AG04450 (cell line): Measurements from ENCODE around the gene DRC7. TPM values are rescaled to one million over a fixed set of nuclear protein-coding genes. Genes with fewer than 3 reads are reported as not detected.

Experiments
- CTCF ChIA-PET: fragments of 300-600, 350-600 bp; formaldehyde crosslinking; extraction: SDS; loops from one replicate; lab custom pipeline; 2022; ENCODE audit warnings: antibody characterized with exemption, inconsistent platforms; lab: Charles Lee
- POLR2A ChIA-PET: fragments of 350-600 bp; formaldehyde crosslinking; extraction: SDS; loops from one replicate; lab custom pipeline; 2021; ENCODE audit warnings: antibody characterized with exemption, inconsistent platforms; lab: Yijun Ruan, JAX
- DNase-seq: peaks from one replicate; pipeline ENCODE4 v3.0.0-alpha.2; 2011; ENCODE audit warnings: low read depth, low spot score
- H3K27ac ChIP-seq: one replicate; pipeline ENCODE4 v1.5.1; 2012; ENCODE audit warnings: low read depth, low read length, control low read depth
- H3K27me3 ChIP-seq: one replicate; pipeline ENCODE4 v1.6.0; 2012; ENCODE audit warnings: low read length; ENCODE audit not compliant: control insufficient read depth, insufficient read depth
- H3K4me3 ChIP-seq: 2 replicates; pipeline ENCODE4 v1.5.1; 2011; ENCODE audit warnings: mild to moderate bottlenecking, low read depth, low read length, control low read depth
- H3K9me3 ChIP-seq: 2 replicates; pipeline ENCODE4 v1.5.1; 2012; ENCODE audit warnings: low read length; ENCODE audit not compliant: control insufficient read depth, insufficient read depth
- polyA plus RNA-seq: library from polyadenylated mRNA; depleted of rRNA; stranded (reverse); fragments of >200 nt; gene quantifications from 2 replicates; pipeline ENCODE4 v1.2.3, GENCODE V29; 2011
- TF ChIP-seq, protein P1 (sequence below): IDR thresholded peaks from 2 replicates; pipeline ENCODE4 v1.5.1; 2011; ENCODE audit warnings: low read depth, low read length, control low read depth, inconsistent platforms

DRC7 gene
- polyA plus RNA-seq, 1 experiment, result not detected

DNA sequence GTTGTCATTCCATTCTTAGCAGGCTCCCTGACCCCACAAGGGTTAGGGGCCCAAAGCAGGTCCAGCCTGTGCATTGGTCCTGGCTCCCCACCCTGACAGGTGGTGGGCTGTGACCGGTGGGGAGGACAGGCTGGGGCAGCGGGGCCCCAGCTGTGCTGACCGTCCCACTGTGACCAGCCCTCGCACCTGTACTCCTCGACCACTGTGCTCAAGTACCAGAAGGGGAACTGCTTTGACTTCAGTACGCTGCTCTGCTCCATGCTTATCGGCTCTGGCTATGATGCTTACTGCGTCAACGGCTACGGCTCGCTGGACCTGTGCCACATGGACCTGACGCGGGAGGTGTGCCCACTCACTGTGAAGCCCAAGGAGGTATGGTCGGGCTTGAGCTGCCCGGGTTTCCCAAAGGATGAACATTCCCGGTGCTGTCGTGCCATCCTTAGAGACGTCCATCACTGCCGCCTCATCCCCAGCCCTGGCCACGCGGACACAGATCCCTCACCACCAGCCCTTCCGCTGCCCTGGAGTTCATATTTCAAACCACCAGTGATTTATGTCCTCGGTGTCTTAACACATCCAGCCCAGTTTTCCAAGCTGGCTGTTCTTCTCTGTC is 7.3 kb downstream of the DRC7 start:
- ChIA-PET CTCF (no interaction called here), POLR2A (no interaction called here)
- Histone ChIP-seq H3K9me3 (no peaks in the 10 kb centered on the region; the same call in 1 of the 2 replicates), H3K4me3 (no peak overlapping the region), H3K27ac (no peak overlapping the region), H3K27me3 (peaks cover 27% of the 10 kb centered on the region)
- no peak for DNase-seq
- TF ChIP-seq, protein P1, sequence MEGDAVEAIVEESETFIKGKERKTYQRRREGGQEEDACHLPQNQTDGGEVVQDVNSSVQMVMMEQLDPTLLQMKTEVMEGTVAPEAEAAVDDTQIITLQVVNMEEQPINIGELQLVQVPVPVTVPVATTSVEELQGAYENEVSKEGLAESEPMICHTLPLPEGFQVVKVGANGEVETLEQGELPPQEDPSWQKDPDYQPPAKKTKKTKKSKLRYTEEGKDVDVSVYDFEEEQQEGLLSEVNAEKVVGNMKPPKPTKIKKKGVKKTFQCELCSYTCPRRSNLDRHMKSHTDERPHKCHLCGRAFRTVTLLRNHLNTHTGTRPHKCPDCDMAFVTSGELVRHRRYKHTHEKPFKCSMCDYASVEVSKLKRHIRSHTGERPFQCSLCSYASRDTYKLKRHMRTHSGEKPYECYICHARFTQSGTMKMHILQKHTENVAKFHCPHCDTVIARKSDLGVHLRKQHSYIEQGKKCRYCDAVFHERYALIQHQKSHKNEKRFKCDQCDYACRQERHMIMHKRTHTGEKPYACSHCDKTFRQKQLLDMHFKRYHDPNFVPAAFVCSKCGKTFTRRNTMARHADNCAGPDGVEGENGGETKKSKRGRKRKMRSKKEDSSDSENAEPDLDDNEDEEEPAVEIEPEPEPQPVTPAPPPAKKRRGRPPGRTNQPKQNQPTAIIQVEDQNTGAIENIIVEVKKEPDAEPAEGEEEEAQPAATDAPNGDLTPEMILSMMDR, result no peak

DNA sequence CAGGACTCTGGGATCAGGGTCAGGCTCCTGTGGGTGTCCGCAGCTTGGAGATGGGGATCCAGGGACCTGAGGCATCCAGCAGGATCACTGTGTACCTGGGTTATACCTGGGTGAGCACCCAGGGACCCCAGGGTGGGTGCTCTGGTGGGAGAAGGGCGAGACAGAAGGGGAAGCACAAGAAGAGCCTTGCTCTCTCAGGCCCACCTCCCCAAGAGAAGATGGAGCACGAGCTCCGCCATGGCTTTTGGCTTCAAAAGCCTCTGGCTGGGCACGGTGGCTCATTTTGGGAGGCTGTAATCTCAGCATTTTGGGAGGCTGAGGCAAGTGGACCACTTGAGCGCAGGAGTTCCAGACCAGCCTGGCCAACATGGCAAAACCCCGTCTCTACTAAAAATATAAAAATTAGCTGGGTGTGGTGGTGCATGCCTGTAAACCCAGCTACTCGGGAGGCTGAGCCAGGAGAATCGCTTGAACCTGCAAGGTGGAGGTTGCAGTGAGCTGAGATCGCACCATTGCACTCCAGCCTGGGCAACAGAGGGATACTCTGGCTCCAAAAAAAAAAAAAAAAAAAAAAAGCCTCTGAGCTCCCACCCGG is 8.9 kb downstream of the DRC7 start:
- no peak overlapping the region for H3K27ac ChIP-seq
- peaks cover 31% of the 10 kb centered on the region for H3K27me3 ChIP-seq
- ChIA-PET POLR2A (interaction anchor here (0.6 kb wide), 1 partner anchor 32 kb away, joined by 3 read pairs; the partner anchor contains the start of gene KATNB1), CTCF (no interaction called here)
- H3K9me3 ChIP-seq, result no peaks in the 10 kb centered on the region
- TF ChIP-seq, protein P1, result no peak
- no peak overlapping the region for H3K4me3 ChIP-seq
- no peak for DNase-seq

DNA sequence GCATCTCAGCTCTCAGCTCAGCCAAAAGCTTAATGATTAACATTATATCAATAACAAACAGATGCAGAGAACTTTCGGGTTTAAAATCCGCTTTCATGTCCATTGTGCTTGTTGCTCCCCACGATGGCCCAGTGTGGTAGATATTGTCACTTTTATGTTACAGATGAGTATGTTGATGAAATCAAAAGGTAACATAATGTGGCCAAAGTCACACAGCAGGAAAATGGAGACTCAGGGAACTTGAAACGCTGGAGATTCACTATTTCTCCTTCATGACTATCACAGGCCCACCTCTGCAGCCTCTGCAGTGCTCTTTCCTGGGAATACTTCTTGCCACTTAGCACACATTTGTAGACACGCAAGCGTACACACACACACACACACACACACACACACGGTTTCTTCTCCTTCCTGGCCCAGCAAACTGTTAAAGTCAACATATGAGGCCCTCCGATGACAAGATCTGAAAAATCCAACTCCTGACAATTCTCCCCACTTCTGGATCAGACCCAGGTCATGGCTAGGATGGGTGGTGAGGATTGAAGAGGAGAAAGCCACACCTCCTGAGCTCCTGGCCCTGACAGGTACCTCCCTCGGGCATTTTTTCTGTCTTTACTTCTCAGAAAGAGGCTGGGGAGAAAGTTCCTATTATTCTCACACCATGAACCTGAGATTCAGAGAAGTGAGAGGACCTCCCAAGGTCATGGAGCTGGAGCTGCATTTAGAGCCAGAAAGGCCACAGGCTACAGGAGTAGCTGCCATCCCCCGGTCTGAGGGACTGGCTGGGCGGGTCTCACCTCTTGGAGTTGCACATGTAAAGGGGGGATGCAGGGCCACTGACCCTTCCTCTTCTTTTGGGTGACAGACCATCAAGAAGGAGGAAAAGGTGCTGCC is 9.7 kb downstream of the DRC7 start:
- H3K27me3 ChIP-seq, result peaks cover 34% of the 10 kb centered on the region
- no peaks in the 10 kb centered on the region for H3K9me3 ChIP-seq
- no peak overlapping the region for H3K27ac ChIP-seq
- TF ChIP-seq, protein P1, result no peak
- POLR2A ChIA-PET, result interaction anchor here (0.6 kb wide), 1 partner anchor 31 kb away, joined by 3 read pairs; the partner anchor contains the start of gene KATNB1
- CTCF ChIA-PET, result no interaction called here
- no peak for DNase-seq
- H3K4me3 ChIP-seq, result no peak overlapping the region

DNA sequence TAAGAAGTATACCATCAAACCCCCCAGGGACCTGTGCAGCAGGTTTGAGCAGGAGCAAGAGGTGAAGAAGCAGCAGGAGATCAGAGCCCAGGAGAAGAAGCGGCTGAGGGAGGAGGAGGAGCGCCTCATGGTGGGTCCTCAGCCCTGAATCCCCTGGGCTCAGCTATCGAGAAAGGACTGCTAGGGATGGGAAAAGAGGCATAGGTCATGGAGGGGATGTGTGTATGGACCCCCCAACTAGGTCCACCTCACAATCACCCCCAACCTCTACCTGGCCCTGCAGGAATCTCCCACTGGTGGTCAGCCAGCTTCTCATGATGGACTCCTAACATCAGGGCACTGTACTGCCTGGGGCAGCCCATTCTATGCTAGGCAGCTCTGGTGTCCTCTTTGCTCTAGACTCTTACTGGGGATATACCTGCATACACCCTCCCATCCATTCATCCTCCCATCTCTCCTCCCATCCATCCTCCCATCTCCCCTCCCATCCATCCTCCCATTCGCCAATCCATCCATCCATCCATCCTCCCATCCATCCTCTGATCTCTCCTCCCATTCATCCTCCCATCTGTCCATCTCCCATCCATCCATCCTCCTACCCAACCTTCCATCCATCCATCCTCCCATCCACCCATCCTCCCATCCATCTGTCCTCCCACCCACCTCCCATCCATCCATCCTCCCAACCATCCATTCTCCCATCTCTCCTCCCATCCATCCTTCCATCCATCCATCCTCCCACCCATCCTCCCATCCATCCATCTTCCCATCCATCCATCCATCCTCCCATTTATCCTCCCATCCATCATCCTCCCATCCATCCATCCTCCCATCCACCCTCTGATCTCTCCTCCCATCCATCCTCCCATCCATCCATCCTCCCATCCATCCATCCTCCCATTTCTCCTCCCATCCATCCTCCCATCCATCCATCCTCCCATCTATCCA is 10.6 kb downstream of the DRC7 start:
- Histone ChIP-seq H3K27ac (no peak overlapping the region), H3K9me3 (no peaks in the 10 kb centered on the region), H3K27me3 (peaks cover 39% of the 10 kb centered on the region), H3K4me3 (no peak overlapping the region)
- POLR2A ChIA-PET, result no interaction called here
- CTCF ChIA-PET, result no interaction called here
- TF ChIP-seq, protein P1, result no peak
- DNase-seq, result no peak
